ENCODE results near the gene MYO1D.

MYO1D gene

GRCh38 chr17:32583053-32583452 is 293.9 kb downstream of the MYO1D start:
- ATAC-seq (no peak), DNase-seq (no peak)
- Mint-ChIP-seq H3K4me1 (no peaks in the 10 kb centered on the region), H3K4me3 (no peak overlapping the region), H3K27me3 (no peaks in the 10 kb centered on the region), H3K9me3 (peaks cover 18 to 29% of the 10 kb centered on the region in 2 donors), H3K27ac (no peak overlapping the region)

DNA sequence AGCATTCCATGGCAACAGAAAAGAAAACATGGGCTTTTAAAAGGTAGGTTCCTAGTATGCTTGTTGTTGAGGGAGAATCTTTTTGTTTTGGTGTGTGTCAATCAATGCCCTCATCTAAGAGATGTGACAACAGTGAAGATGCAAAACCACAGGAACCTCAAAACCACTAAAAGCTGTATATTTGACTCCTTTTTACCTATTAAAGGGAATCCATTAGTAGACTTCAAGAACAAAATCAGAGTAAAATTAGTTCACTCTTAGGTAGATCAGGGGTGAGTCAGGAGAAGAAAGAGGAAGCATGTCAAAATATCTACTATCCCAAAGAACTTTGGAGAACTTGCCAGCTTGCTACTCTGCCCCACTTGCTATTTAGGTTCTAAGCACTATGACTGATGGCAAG is 301.1 kb downstream of the MYO1D start:
- H3K27me3 Mint-ChIP-seq, result no peaks in the 10 kb centered on the region
- DNase-seq (no peak), ATAC-seq (peak; percentile 95)
- H3K27ac Mint-ChIP-seq, result no peak overlapping the region
- H3K9me3 Mint-ChIP-seq, result peaks cover 3 to 4% of the 10 kb centered on the region in 2 donors
- no peak overlapping the region for H3K4me3 Mint-ChIP-seq
- peaks cover 8% of the 10 kb centered on the region for H3K4me1 Mint-ChIP-seq

- Mint-ChIP-seq H3K27ac (no peak overlapping the region), H3K9me3 (no peaks in the 10 kb centered on the region), H3K4me3 (no peak overlapping the region), H3K27me3 (no peaks in the 10 kb centered on the region), H3K4me1 (peaks cover 22% of the 10 kb centered on the region)
- ATAC-seq (no peak), DNase-seq (no peak)
Observed at GRCh38 chr17:32570081-32570396, 306.9 kb downstream of the MYO1D start.

- no peak overlapping the region for H3K4me3 Mint-ChIP-seq
- DNase-seq (no peak), ATAC-seq (no peak)
- peaks cover 28% of the 10 kb centered on the region for H3K4me1 Mint-ChIP-seq
- peak overlapping the region in 1 of 2 donors; percentile 40 for H3K27ac Mint-ChIP-seq
- H3K9me3 Mint-ChIP-seq, result no peaks in the 10 kb centered on the region
- no peaks in the 10 kb centered on the region for H3K27me3 Mint-ChIP-seq
Observed at GRCh38 chr17:32569171-32570080, 307.5 kb downstream of the MYO1D start.

DNA sequence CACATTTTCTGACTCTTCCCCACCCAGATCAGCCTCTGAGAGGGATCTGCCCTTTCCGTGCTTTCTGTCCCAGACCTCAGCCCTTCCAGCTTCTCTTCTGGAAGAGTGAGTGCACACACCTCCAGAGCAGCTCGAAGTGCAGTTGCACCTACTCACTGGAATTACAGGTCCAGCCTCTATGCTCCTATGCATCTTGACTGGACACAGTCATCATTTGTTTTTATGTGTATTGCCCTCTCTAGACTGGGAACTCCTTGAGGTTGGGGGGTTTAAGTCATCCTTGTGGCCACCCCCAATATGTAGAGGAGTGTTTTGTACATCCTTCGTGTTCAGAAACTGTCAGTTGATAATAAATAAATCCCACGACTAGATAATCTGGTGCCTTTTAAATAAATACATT is 308.2 kb downstream of the MYO1D start:
- H3K27ac Mint-ChIP-seq, result no peak overlapping the region
- peaks cover 35% of the 10 kb centered on the region for H3K4me1 Mint-ChIP-seq
- H3K9me3 Mint-ChIP-seq, result no peaks in the 10 kb centered on the region
- H3K4me3 Mint-ChIP-seq, result no peak overlapping the region
- DNase-seq (no peak), ATAC-seq (no peak)
- H3K27me3 Mint-ChIP-seq, result no peaks in the 10 kb centered on the region

DNA sequence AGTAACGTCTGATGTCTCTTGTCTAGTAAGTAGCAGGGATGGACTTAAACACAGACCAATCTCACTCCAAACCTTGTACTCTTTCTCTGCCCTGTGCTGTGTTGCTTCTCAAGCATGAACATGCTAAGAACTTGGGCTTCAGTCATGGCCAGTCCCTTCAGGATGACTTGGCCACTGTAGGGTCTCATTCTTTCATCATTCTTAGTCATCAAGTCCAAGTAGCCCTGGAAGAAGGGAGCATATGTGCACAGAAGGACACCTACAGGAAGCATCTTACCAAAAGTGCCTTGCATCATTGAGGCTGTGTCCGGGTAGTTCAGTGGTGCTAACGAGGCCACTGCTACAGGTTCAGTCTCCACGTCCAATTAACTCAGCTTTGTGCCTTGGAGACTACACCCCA is 309.4 kb downstream of the MYO1D start:
- Mint-ChIP-seq H3K9me3 (no peaks in the 10 kb centered on the region), H3K27me3 (no peaks in the 10 kb centered on the region)

DNA sequence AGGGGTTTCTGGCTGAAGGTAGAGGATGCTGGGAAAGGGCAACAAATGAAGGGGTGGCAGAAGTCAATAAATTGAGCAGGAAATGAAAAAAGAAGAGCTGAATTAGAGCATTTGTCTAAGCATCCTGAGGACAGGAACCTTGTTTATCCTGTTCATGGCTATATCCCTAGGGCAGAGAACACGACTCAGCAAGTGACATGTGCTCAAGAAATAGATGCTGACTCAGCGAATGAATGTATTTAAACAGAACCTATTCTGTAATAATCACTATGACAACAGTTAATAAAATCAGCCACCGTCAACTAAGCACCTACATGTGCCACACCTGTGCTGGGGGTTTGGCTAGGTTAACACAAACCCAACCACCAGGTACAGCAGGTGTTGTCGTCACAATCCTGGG is 309.8 kb downstream of the MYO1D start:
- no peak overlapping the region for H3K4me3 Mint-ChIP-seq
- H3K27ac Mint-ChIP-seq, result no peak overlapping the region
- H3K9me3 Mint-ChIP-seq, result no peaks in the 10 kb centered on the region
- ATAC-seq, result no peak
- no peak for DNase-seq
- H3K27me3 Mint-ChIP-seq, result no peaks in the 10 kb centered on the region
- H3K4me1 Mint-ChIP-seq, result peaks cover 35% of the 10 kb centered on the region

More for the DNA sequence above, 309.4 kb downstream of the MYO1D start:
- Mint-ChIP-seq H3K4me3 (no peak overlapping the region), H3K4me1 (peaks cover 35% of the 10 kb centered on the region), H3K27ac (no peak overlapping the region)
- ATAC-seq (no peak), DNase-seq (no peak)

DNA sequence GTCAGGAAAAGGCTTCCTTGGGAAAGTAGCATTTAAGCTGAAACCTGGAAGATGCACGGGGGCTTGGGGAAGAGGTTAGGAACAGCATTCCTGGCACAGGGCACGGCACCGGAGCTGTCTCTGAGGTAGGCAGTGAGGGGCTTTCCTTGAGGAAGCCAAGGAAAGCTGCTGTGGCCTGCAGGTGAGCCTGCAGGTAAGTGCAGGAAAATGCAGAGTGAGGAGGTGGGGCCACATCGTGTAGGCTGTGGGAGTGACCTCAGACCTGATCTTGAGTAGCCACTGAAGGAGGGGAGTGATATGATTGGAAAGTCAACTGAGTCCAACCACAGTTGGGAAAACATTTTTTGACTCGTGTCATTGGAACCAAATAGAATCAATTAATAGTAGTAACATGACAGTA is 310.6 kb downstream of the MYO1D start:
- ATAC-seq (no peak), DNase-seq (no peak)
- no peaks in the 10 kb centered on the region for H3K9me3 Mint-ChIP-seq
- H3K27ac Mint-ChIP-seq, result no peak overlapping the region
- H3K27me3 Mint-ChIP-seq, result no peaks in the 10 kb centered on the region
- H3K4me1 Mint-ChIP-seq, result peaks cover 35% of the 10 kb centered on the region
- H3K4me3 Mint-ChIP-seq, result no peak overlapping the region

GRCh38 chr17:32565401-32565800 is 311.5 kb downstream of the MYO1D start:
- DNase-seq, result no peak
- Mint-ChIP-seq H3K4me3 (no peak overlapping the region), H3K4me1 (peaks cover 35% of the 10 kb centered on the region), H3K27ac (peak overlapping the region in 1 of 2 donors; percentile 16), H3K27me3 (no peaks in the 10 kb centered on the region), H3K9me3 (no peaks in the 10 kb centered on the region)
- ATAC-seq, result no peak

DNA sequence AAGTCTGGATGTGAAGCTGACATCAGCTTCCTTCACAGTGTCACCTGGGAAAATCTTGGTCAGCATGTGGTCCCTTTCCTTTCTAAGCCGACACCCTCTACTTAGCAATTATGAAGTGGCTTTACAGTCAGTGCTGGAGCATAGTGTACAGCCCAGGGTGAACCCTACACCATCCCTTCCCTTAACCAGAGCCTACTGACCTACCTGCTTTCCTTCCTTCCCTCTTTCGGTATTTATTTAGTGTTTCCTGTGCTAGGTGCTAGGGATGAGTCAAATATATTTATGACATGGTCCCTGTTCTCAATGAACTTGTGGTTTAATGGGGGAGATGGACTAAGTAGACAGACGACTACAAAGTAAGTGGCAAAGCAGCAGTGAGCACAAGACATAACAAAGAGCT is 312.6 kb downstream of the MYO1D start:
- no peak overlapping the region for H3K4me3 Mint-ChIP-seq
- no peaks in the 10 kb centered on the region for H3K27me3 Mint-ChIP-seq
- ATAC-seq (peak; percentile 91), DNase-seq (peak in 1 of 2 donors; percentile 18)
- H3K9me3 Mint-ChIP-seq, result no peaks in the 10 kb centered on the region
- H3K4me1 Mint-ChIP-seq, result peaks cover 31% of the 10 kb centered on the region
- no peak overlapping the region for H3K27ac Mint-ChIP-seq

- DNase-seq, result no peak
- Mint-ChIP-seq H3K27me3 (no peaks in the 10 kb centered on the region), H3K4me3 (no peak overlapping the region), H3K4me1 (peaks cover 32% of the 10 kb centered on the region), H3K9me3 (no peaks in the 10 kb centered on the region), H3K27ac (no peak overlapping the region)
- ATAC-seq, result no peak
Observed at GRCh38 chr17:32563583-32563982, 313.3 kb downstream of the MYO1D start.

GRCh38 chr17:32558997-32559650 is 317.8 kb downstream of the MYO1D start:
- Mint-ChIP-seq H3K9me3 (no peaks in the 10 kb centered on the region), H3K27me3 (no peaks in the 10 kb centered on the region), H3K4me1 (peaks cover 33% of the 10 kb centered on the region), H3K27ac (no peak overlapping the region), H3K4me3 (no peak overlapping the region)
- ATAC-seq, result peak; percentile 70
- DNase-seq, result no peak

DNA sequence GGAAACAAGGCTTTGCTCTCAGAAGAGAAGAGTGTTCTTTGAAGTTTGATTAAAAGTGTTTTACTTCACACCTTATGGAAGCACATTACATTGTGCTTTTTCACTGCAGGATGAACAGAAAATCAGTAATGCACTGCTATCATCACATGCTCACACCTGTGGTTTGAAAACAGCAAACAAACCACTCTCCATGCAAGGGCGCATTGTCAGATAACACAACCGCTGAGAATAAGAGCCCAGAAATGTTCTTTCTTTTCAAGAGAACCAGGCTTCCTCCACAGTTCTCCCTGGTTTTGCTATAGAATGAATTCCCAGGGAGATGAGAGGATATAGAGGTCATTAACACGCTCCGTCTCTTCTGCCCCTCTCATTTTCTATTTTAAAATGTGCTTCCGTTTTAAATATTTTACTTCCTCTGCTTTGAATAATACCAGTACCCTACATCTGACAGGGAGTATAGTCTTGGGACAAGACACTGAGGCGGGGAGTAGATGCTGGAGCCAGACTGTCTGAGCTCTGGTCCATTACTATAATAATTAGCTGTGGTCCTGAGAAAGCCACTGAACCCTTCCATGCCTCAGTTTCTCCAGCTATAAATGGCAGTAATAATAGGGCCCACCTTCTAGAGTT is 318.5 kb downstream of the MYO1D start:
- Mint-ChIP-seq H3K4me1 (peaks cover 36% of the 10 kb centered on the region), H3K27me3 (no peaks in the 10 kb centered on the region), H3K4me3 (peak overlapping the region; percentile 21 to 74), H3K9me3 (no peaks in the 10 kb centered on the region), H3K27ac (peak overlapping the region; percentile 37 to 80)
- ATAC-seq (no peak), DNase-seq (no peak)

- ATAC-seq, result no peak
- Mint-ChIP-seq H3K4me3 (no peak overlapping the region), H3K9me3 (no peaks in the 10 kb centered on the region), H3K27ac (peak overlapping the region; percentile 31 to 86), H3K4me1 (peaks cover 63% of the 10 kb centered on the region), H3K27me3 (no peaks in the 10 kb centered on the region)
- no peak for DNase-seq
Observed at GRCh38 chr17:32555611-32556310, 321.2 kb downstream of the MYO1D start.

- Mint-ChIP-seq H3K27ac (peak overlapping the region in 1 of 2 donors; percentile 87), H3K4me3 (peak overlapping the region in 1 of 2 donors; percentile 49), H3K27me3 (no peaks in the 10 kb centered on the region), H3K9me3 (no peaks in the 10 kb centered on the region), H3K4me1 (peaks cover 54% of the 10 kb centered on the region)
- ATAC-seq (peak; percentile 56), DNase-seq (no peak)
Observed at GRCh38 chr17:32553168-32553567, 323.8 kb downstream of the MYO1D start.
